HepG2 (cell line): Measurements from ENCODE around the gene S100P. TPM values are rescaled to one million over a fixed set of nuclear protein-coding genes. Genes with fewer than 3 reads are reported as not detected.

Experiments
- BATF2 ChIP-seq: sonication (generic); formaldehyde crosslinking; IDR thresholded peaks from 2 replicates; pipeline ENCODE4 v1.8.0; 2022; ENCODE audit warnings: mild to moderate bottlenecking, missing genetic modification reagents, moderate library complexity
- CBX1 ChIP-seq: IDR thresholded peaks from one replicate; pipeline ENCODE4 v1.6.1; 2016; ENCODE audit warnings: antibody characterized with exemption, low read depth
- CERS6 ChIP-seq: sonication (generic); formaldehyde crosslinking; IDR thresholded peaks from 2 replicates; pipeline ENCODE4 v1.5.0; 2020; ENCODE audit warnings: missing genetic modification reagents
- DNMT1 ChIP-seq: sonication (generic); formaldehyde crosslinking; IDR thresholded peaks from 2 replicates; pipeline ENCODE4 v1.5.1; 2020; ENCODE audit warnings: mild to moderate bottlenecking, missing genetic modification reagents
- PAX8 ChIP-seq: sonication (generic); formaldehyde crosslinking; IDR thresholded peaks from 2 replicates; pipeline ENCODE4 v1.8.0; 2022; ENCODE audit warnings: mild to moderate bottlenecking, missing genetic modification reagents, borderline replicate concordance
- PHF5A ChIP-seq: IDR thresholded peaks from one replicate; pipeline ENCODE4 v1.6.1; 2018; ENCODE audit warnings: low read depth, missing genetic modification reagents; ENCODE audit not compliant: unreplicated experiment
- RBAK ChIP-seq: sonication (generic); formaldehyde crosslinking; IDR thresholded peaks from 2 replicates; pipeline ENCODE4 v1.5.1; 2020; ENCODE audit warnings: mild to moderate bottlenecking, missing genetic modification reagents
- SOX13 ChIP-seq, 3 experiments: fragments of 450-650 bp in 1 of 3; sonication (generic) in 1 of 3; formaldehyde crosslinking in 1 of 3; IDR thresholded peaks in 2 of 3; conservative IDR thresholded peaks in 1 of 3; 2 replicates each; pipeline versions ENCODE4 v1.5.0 to v1.6.1; 2016 to 2020; ENCODE audit warnings: antibody characterized with exemption in 1 of 3, mild to moderate bottlenecking in 1 of 3, missing compliant biosample characterization in 1 of 3, missing genetic modification reagents in 1 of 3, moderate library complexity in 1 of 3
- ZBTB25 ChIP-seq: IDR thresholded peaks from 2 replicates; pipeline ENCODE4 v1.6.1; 2018; ENCODE audit warnings: missing genetic modification reagents
- ZBTB37 ChIP-seq: sonication (generic); formaldehyde crosslinking; IDR thresholded peaks from 2 replicates; pipeline ENCODE4 v1.4.0; 2020; ENCODE audit warnings: mild to moderate bottlenecking, missing genetic modification reagents
- ZBTB7A ChIP-seq: sonication (generic); formaldehyde crosslinking; IDR thresholded peaks from 2 replicates; pipeline ENCODE4 v1.8.0; 2022; ENCODE audit warnings: mild to moderate bottlenecking, missing genetic modification reagents
- ZNF274 ChIP-seq: sonication (generic); formaldehyde crosslinking; IDR thresholded peaks from 2 replicates; pipeline ENCODE4 v1.5.1; 2020; ENCODE audit warnings: mild to moderate bottlenecking, missing genetic modification reagents
- ZNF317 ChIP-seq: sonication (generic); formaldehyde crosslinking; IDR thresholded peaks from 2 replicates; pipeline ENCODE4 v1.5.0; 2020; ENCODE audit warnings: mild to moderate bottlenecking, missing genetic modification reagents
- ZNF512 ChIP-seq: sonication (generic); formaldehyde crosslinking; IDR thresholded peaks from 2 replicates; pipeline ENCODE4 v1.4.0; 2020; ENCODE audit warnings: mild to moderate bottlenecking, missing genetic modification reagents
- polyA plus RNA-seq, 8 experiments: library from polyadenylated mRNA; depleted of rRNA in 3 of 8; stranded (reverse) in 7 of 8; unstranded in 1 of 8; fragments of >200 nt; fragmentation: Illumina TruSeq in 4 of 8; extraction: Trizol in 4 of 8; gene quantifications; 2 replicates each; pipeline versions ENCODE4 v1.2.1 to v1.2.3, GENCODE V29; 2011 to 2016; ENCODE audit warnings: low read depth in 4 of 8, missing spikeins in 1 of 8, mixed read lengths in 1 of 8; ENCODE audit not compliant: insufficient read depth in 1 of 8
- total RNA-seq, 5 experiments: library from RNA; depleted of rRNA; stranded (reverse); fragments of >200 nt; fragmentation: Illumina TruSeq; extraction: Trizol; gene quantifications; 2 replicates each; pipeline ENCODE4 v1.2.3, GENCODE V29; 2016; ENCODE audit warnings: low read depth in 1 of 5
- TF ChIP-seq, protein P1 (sequence below): sonication (generic); formaldehyde crosslinking; IDR thresholded peaks from 2 replicates; pipeline ENCODE4 v1.4.0; 2020; ENCODE audit warnings: mild to moderate bottlenecking, missing genetic modification reagents
- TF ChIP-seq, protein P2 (sequence below): sonication (generic); formaldehyde crosslinking; IDR thresholded peaks from 2 replicates; pipeline ENCODE4 v1.8.1; 2023; ENCODE audit warnings: missing genetic modification reagents, inconsistent platforms, borderline replicate concordance

S100P gene
- total and polyA plus RNA-seq, 2 of the 13 experiments (the other 11 are each of a cell fraction or from before 2014, with no cell fraction given): 278 to 1,649 TPM

- TF ChIP-seq, protein P1, sequence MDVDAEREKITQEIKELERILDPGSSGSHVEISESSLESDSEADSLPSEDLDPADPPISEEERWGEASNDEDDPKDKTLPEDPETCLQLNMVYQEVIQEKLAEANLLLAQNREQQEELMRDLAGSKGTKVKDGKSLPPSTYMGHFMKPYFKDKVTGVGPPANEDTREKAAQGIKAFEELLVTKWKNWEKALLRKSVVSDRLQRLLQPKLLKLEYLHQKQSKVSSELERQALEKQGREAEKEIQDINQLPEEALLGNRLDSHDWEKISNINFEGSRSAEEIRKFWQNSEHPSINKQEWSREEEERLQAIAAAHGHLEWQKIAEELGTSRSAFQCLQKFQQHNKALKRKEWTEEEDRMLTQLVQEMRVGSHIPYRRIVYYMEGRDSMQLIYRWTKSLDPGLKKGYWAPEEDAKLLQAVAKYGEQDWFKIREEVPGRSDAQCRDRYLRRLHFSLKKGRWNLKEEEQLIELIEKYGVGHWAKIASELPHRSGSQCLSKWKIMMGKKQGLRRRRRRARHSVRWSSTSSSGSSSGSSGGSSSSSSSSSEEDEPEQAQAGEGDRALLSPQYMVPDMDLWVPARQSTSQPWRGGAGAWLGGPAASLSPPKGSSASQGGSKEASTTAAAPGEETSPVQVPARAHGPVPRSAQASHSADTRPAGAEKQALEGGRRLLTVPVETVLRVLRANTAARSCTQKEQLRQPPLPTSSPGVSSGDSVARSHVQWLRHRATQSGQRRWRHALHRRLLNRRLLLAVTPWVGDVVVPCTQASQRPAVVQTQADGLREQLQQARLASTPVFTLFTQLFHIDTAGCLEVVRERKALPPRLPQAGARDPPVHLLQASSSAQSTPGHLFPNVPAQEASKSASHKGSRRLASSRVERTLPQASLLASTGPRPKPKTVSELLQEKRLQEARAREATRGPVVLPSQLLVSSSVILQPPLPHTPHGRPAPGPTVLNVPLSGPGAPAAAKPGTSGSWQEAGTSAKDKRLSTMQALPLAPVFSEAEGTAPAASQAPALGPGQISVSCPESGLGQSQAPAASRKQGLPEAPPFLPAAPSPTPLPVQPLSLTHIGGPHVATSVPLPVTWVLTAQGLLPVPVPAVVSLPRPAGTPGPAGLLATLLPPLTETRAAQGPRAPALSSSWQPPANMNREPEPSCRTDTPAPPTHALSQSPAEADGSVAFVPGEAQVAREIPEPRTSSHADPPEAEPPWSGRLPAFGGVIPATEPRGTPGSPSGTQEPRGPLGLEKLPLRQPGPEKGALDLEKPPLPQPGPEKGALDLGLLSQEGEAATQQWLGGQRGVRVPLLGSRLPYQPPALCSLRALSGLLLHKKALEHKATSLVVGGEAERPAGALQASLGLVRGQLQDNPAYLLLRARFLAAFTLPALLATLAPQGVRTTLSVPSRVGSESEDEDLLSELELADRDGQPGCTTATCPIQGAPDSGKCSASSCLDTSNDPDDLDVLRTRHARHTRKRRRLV (CRISPR knock-in tag): no peak
- no peak for TF ChIP-seq ZNF317 (CRISPR knock-in tag)
- TF ChIP-seq RBAK (CRISPR knock-in tag): no peak
- TF ChIP-seq ZBTB37 (CRISPR knock-in tag): no peak
- TF ChIP-seq PHF5A (CRISPR knock-in tag): no peak
- TF ChIP-seq ZBTB7A (CRISPR knock-in tag): no peak
- TF ChIP-seq, protein P2, sequence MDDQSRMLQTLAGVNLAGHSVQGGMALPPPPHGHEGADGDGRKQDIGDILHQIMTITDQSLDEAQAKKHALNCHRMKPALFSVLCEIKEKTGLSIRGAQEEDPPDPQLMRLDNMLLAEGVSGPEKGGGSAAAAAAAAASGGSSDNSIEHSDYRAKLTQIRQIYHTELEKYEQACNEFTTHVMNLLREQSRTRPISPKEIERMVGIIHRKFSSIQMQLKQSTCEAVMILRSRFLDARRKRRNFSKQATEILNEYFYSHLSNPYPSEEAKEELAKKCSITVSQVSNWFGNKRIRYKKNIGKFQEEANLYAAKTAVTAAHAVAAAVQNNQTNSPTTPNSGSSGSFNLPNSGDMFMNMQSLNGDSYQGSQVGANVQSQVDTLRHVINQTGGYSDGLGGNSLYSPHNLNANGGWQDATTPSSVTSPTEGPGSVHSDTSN: no peak
- no peak for TF ChIP-seq ZNF512 (CRISPR knock-in tag)
- TF ChIP-seq SOX13 (IDR thresholded peaks at IDR 0.05): no peak
- no peak; a peak in 1 of 4 replicates for TF ChIP-seq SOX13 (CRISPR knock-in tag; conservative IDR thresholded peaks at IDR 0.05 in 1 of 2, IDR thresholded peaks at IDR 0.05 in 1 of 2)
- TF ChIP-seq CBX1: no peak
- no peak for TF ChIP-seq DNMT1 (CRISPR knock-in tag)
- no peak for TF ChIP-seq BATF2 (CRISPR knock-in tag)
- no peak for TF ChIP-seq ZBTB25 (CRISPR knock-in tag)
- no peak for TF ChIP-seq ZNF274
- TF ChIP-seq PAX8 (CRISPR knock-in tag): no peak
- TF ChIP-seq CERS6 (CRISPR knock-in tag): no peak
These were observed 40.6 kb downstream of the S100P start (continued) for GRCh38 chr4:6734165-6734786.
